Measurements from ENCODE around the gene CETN1. TPM values are rescaled to one million over a fixed set of nuclear protein-coding genes. Genes with fewer than 3 reads are reported as not detected.

The CETN1 gene
- total and polyA plus RNA-seq, 2 experiments from 2014 or later, result not detected

GRCh38 chr18:567122-567521 lies 13.1 kb upstream of the CETN1 start:
- no peaks in the 10 kb centered on the region for H3K79me2 ChIP-seq
- H3K4me1 ChIP-seq (ENCODE audit: insufficient read depth), result peaks cover 10% of the 10 kb centered on the region
- H3K27ac ChIP-seq, result peak overlapping the region; percentile 14
- no peak overlapping the region for H3K4me3 ChIP-seq
- 37% methylated on average over 3 of the region's 3 CpGs for WGBS (ENCODE audit: low lambda C conversion rate, missing lambda C conversion rate)
- H3K27me3 ChIP-seq, result no peaks in the 10 kb centered on the region
- DNase-seq (ENCODE audit: low spot score), result no peak
- H3K9me2 ChIP-seq (replicated peaks; ENCODE audit: insufficient read depth), result no peaks in the 10 kb centered on the region
- no peak overlapping the region for H2AFZ ChIP-seq
- H3K9me3 ChIP-seq (ENCODE audit: low read depth), result no peaks in the 10 kb centered on the region
- H3K4me2 ChIP-seq, result peak overlapping the region; percentile 11
- H3K36me3 ChIP-seq (replicated peaks; ENCODE audit: insufficient read depth, low read depth), result no peaks in the 10 kb centered on the region
- no peak for TF ChIP-seq CTCF (IDR thresholded peaks at IDR 0.05; ENCODE audit: poor library complexity)
- TF ChIP-seq EZH2phosphoT487 (IDR thresholded peaks at IDR 0.05; ENCODE audit: low read depth, severe bottlenecking, unreplicated experiment), result no peak
- TF ChIP-seq EZH2 (IDR thresholded peaks at IDR 0.05; ENCODE audit: borderline replicate concordance), result no peak
- H4K20me1 ChIP-seq (ENCODE audit: insufficient read depth, poor library complexity, severe bottlenecking), result no peaks in the 10 kb centered on the region

GRCh38 chr18:568731-569130 lies 11.4 kb upstream of the CETN1 start:
- Histone ChIP-seq H4K20me1 (ENCODE audit: insufficient read depth, poor library complexity, severe bottlenecking) (no peaks in the 10 kb centered on the region), H3K4me2 (no peak overlapping the region), H3K36me3 (replicated peaks; ENCODE audit: insufficient read depth, low read depth) (no peaks in the 10 kb centered on the region), H3K27ac (no peak overlapping the region), H3K9me3 (ENCODE audit: low read depth) (no peaks in the 10 kb centered on the region), H3K79me2 (no peaks in the 10 kb centered on the region), H3K4me1 (ENCODE audit: insufficient read depth) (peaks cover 25% of the 10 kb centered on the region), H3K9me2 (replicated peaks; ENCODE audit: insufficient read depth) (no peaks in the 10 kb centered on the region), H3K27me3 (no peaks in the 10 kb centered on the region), H3K4me3 (no peak overlapping the region), H2AFZ (no peak overlapping the region)
- no peak for DNase-seq (ENCODE audit: low spot score)
- 60% methylated on average over 3 of the region's 3 CpGs for WGBS (ENCODE audit: low lambda C conversion rate, missing lambda C conversion rate)
- TF ChIP-seq EZH2phosphoT487 (IDR thresholded peaks at IDR 0.05; ENCODE audit: low read depth, severe bottlenecking, unreplicated experiment) (no peak), CTCF (IDR thresholded peaks at IDR 0.05; ENCODE audit: poor library complexity) (no peak), EZH2 (IDR thresholded peaks at IDR 0.05; ENCODE audit: borderline replicate concordance) (no peak)

GRCh38 chr18:570256-570655 lies 9.9 kb upstream of the CETN1 start:
- H3K4me2 ChIP-seq, result no peak overlapping the region
- 87% methylated on average over 3 of the region's 3 CpGs for WGBS (ENCODE audit: low lambda C conversion rate, missing lambda C conversion rate)

More at GRCh38 chr18:570256-570655, 9.9 kb upstream of the CETN1 start:
- no peaks in the 10 kb centered on the region for H4K20me1 ChIP-seq (ENCODE audit: insufficient read depth, poor library complexity, severe bottlenecking)
- H3K27ac ChIP-seq, result no peak overlapping the region
- TF ChIP-seq CTCF (IDR thresholded peaks at IDR 0.05; ENCODE audit: poor library complexity), result no peak
- no peak for TF ChIP-seq EZH2 (IDR thresholded peaks at IDR 0.05; ENCODE audit: borderline replicate concordance)
- TF ChIP-seq EZH2phosphoT487 (IDR thresholded peaks at IDR 0.05; ENCODE audit: low read depth, severe bottlenecking, unreplicated experiment), result no peak
- DNase-seq (ENCODE audit: low spot score), result no peak
- H3K79me2 ChIP-seq, result no peaks in the 10 kb centered on the region
- H2AFZ ChIP-seq, result no peak overlapping the region
- H3K9me2 ChIP-seq (replicated peaks; ENCODE audit: insufficient read depth), result no peaks in the 10 kb centered on the region
- H3K4me1 ChIP-seq (ENCODE audit: insufficient read depth), result peaks cover 38% of the 10 kb centered on the region
- no peaks in the 10 kb centered on the region for H3K36me3 ChIP-seq (replicated peaks; ENCODE audit: insufficient read depth, low read depth)
- no peaks in the 10 kb centered on the region for H3K9me3 ChIP-seq (ENCODE audit: low read depth)
- H3K27me3 ChIP-seq, result no peaks in the 10 kb centered on the region
- H3K4me3 ChIP-seq, result no peak overlapping the region
